CD4-positive, alpha-beta T cell treated with Interferon alpha-2 for 1 hour (primary cell): ENCODE measurements around the gene TIPRL.
"Not testable (repeated sequence)": the region's sequence is repeated elsewhere in the genome, so short reads cannot be mapped to it uniquely, and the experiment has no call there.

Source experiments
- DNase-seq, 2 donors: peaks; one replicate each; pipeline ENCODE4 v3.0.0-alpha.2; 2020 to 2022

Gene TIPRL

DNA sequence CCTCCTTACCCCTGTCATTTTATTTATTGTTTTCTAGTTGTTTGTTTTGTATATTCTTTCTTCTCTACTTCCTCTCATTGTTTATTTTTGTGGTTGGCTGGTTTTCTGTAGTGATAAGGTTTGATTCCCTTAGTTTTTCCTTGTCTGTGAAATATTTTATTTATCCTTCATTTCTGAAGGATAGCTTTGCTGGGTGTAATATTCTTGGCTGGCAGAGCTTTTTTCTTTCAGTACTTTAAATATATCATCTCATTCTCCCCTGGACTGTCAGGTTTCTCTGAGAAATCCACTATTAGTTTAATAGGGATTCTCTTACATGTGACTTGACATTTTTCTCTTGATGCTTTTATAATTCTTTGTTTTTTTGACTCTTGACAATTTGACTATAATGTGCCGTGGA lies 18.8 kb upstream of the TIPRL start:
- no peak for DNase-seq

DNA sequence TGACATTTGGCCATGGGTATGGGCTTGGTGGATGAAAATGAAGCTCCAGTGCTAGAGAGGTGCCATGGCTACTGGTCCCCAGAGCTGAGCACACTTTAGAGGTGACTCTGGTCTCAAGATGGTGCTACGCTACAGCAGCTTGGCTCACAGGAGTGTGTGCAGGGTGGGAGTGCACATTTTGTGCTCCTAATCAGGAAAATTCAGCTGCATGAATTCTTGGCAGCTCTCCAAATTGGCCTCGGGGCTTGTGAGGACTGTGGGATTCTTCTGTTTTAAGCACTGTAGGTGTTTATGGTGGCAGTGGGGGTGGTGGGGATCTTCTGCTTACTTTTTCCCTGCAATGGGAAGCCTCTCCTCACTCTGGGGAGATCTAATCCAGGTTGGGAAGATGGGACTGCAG lies 17.3 kb upstream of the TIPRL start:
- DNase-seq = no peak

DNA sequence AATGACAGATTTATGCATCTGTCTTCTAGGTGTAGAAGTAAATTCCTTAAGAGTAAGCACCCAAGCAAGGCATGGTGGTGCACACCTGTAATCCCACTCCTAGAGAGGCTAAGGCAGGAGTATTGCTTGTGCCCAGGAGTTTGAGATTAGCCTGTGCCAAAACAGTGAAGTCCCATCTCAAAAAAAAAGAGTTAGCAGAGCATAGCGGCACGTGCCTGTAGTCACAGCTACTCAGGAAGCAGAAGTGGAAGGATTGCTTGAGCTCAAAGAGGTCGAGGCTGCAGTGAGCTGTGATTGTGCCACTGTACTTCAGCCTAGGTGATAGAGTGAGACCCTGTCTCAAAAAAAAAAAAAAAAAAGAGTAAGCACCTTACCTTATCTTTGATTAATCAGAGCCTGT lies 15.1 kb upstream of the TIPRL start:
- DNase-seq = no peak

DNA sequence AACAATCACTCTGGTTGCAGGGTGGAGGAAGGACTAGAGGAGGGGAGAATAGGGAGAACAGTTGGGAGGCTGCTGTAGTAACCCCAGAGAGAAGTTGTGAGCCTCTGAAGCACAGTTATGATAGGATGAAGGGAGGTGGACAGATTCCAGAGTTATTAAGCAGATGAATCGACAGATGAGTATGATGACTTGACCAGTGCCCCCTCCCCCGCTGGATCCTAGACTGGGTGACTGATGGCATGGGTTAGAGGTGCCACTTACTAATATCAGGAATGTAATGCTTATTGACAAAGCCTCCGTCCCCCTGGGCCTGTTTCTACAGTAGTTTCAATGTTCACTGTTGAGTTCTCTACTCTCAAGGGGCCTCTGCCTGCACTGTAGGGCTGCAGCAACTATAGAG lies 14.0 kb upstream of the TIPRL start:
- DNase-seq = no peak

DNA sequence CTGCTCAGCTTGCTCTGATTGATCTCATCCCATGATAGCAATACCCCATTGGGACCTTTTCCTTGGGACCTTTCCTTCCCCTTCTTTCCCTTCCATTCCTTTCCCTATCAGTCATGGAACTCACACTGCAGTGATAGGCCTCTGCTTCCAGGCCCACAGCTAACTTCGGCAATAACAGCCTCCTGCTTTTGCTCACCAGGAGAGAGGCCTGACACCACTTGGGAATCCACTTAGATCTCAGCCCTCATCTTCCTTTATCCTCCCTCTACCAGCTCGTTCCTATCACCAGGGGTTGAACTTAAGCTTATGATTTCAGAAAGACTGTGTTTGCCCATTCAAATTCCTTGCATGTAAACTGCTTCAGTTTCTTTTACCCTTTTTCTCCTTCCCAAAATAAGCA lies 11.0 kb upstream of the TIPRL start:
- no peak for DNase-seq

DNA sequence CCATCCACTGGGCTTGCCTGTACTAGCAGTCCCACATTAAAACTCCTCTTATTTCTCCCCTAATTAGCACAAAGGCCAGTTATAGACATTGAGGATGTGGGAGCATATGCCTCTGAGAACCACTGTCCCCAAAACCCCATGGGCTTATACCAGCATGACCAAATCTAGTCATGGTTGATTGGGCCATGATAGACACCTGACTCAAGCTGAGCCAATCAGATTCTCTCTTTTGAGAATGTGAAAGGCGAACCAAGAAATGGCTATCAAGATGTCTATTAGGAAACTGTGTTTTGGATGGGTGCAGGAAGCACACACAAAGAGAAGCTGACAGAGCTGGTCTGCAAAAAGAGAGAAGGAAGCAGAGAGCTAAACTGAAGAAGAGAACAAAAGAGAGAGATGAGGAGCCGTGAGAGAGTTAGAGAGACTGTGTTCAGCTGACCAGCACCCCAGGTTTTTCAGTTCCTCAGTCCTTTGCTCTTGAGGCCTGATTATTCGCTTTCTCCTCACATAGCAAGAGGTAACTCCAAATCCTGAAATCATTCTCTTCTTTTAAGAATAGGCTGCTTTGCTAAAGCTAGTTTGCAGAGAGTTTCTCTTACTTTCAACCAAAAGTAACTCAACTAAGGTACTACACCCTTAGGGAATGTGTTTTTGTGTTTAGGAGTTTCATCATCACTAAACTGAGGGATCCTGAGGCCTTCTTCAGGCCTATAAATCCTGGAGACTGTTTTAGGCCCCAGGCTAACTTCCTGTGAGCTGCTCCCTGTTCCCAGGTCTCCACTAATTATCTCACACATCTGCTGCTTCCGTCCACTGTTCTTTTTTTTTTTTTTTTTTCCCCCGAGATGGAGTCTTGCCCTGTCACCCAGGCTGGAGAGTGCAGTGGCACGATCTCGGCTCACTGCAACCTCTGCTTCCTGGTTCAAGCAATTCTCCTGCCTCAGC lies 7.9 kb upstream of the TIPRL start:
- DNase-seq = no peak

DNA sequence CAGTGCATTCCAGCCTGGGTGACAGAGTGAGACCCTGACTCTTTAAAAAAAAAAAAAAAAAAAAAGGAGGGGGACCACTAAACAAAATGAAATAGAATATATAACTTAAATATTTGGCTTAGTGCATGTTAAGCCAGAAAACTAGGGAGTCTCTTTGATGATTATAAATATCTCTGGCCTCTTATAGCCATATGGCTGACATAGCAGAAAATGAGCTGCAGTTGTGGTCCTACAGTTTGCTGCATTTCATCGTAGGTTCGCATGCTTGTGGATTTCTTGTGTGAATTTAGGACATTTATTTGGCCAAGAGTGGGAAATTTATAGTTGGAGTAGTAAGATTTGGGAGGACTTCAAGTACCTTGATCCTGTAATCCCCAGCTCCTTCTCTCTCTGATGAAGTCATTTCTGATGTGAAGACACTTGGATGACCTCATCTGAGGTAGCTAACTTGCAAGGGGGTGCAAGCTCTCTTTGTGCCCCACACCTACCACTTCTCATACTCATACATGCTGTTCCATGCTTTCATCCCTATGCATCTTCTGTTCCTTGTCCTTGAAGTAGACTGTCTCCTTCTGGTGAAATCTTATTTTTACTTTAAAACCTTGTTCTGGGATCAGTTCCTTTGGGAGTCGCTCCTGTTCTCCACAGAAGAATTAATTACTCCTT lies 6.4 kb upstream of the TIPRL start:
- no peak for DNase-seq

DNA sequence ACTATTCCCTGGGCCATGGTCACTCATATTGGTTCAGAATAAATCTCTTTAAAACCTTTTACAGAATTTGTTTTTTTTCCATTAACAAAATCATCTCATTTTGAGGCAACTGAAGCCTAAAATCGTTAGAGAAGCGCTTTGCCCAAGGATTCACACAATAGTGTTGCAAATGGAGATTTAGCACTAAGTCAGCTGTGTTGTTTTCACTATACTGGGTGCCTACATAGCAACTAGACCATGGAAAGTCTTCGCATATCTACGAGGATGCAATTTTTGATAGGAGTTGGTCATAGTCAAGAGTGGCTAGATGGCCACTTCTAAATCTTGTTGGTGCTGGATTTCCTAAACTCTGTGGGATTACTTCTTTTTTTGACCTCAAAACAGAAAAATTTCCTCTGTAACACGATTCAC lies 530 bp upstream of the TIPRL start:
- DNase-seq = no peak

DNA sequence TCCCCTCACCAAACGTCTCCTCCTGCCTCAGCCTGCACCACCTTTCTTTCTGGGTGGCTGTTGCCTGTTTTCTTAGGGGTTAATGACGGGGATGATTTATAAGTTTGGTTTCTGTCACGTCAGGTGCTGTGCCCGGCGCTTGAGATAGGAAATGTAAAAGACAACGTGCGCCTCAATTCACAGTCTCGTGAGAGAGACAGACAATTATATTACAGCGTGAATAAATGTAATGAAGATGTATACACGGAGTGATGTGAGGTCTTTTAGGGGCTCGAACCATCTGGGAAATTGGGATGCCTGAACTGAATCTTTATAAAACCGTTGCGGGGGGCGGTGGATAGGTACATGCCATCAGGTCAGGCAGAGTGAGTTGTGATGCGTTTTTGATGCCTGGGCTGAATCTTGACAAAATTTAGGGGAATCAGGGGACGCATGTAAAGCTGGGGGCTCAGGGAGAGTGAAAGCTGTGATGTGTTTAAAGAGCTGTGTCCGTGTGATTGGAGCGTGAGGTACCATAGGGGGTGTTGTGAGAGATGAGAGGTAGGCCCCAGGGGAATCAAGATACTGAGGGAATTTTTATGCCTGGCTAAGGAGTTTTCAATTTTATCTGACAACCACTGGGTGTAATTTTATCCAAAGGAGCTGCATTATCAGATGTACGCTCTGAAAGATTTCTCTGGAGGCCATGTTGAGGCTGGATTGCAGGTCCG lies 831 bp downstream of the TIPRL start:
- DNase-seq = no peak

DNA sequence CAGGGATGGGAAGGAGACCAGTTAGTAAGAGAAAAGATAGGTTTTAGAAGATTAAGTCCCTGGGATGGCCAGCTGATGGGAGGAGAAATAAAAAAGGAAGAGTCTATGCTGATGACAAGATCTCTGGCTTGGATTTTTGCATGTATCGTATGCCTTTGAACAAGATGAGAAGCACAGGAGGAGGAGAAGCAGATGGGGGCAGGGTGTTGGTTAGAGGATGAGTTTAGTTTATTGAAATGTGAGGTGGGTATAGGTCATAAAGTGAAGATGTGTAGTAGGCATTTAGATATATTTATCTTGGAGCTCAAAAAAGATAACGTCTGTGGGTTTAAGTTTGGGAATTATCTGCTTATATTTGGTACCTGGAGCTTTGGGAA lies 1.4 kb downstream of the TIPRL start:
- no peak for DNase-seq

DNA sequence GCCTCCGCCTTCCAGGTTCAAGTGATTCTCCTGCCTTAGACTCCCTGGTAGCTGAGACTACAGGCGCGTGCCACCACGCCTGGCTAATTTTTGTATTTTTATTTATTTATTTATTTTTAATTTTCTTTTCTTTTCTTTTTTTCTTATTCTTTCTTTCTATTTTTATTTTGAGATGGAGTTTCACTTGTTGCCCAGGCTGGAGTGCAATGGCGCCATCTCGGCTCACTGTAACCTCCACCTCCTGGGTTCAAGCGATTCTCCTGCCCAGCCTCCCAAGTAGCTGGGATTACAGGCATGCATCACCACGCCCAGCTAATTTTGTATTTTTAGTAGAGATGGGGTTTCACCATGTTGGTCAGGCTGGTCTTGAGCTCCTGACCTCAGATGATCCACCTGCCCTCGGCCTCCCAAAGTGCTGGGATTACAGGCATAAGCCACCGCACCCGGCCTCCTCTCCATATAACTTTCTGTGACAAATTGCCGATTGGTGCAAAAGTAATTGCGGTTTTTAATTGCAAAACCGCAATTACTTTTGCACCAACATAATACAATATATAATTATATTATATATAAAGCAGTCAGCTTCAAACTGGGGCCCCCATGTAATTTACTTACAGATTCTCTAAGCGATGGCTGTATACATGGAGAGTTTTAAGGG lies 2.4 kb downstream of the TIPRL start:
- DNase-seq = not testable (repeated sequence)

DNA sequence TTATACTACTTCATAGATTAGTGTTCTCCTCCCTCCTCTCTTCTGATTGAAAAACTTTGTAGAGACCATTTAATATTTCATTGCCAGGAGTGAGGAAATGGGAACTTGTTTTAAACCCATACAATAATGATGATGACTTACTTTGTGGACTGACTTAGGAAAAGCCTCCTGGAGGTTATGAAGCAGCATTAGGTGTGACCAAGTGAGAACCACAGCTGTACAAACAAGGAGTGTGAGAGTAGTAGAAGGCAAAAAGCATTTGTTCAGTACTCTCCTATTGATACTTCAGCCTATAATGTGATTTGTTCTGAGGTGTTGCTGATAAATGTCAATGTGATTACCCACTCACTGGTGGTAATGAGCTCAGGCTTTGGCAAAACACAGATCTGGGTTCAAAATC lies 8.4 kb downstream of the TIPRL start:
- DNase-seq = no peak

DNA sequence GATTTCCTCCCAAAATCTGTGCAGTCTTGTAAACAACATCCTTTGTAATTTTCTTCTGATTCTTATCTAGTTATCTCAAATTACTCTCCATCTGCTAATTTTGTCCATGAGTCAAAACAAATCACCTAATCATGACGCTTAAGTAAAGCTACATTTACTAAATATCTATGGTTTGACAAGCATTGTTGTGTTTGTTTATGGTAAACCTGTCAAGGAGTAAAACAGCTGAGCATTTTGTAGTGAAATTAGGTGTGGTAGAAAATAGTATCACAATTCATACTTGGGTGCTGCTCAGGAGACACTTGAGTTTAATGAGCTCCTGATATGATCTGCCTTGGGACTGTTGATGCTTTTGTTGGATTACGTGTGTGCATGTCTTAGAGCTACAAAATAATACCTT lies 11.6 kb downstream of the TIPRL start:
- DNase-seq = no peak

DNA sequence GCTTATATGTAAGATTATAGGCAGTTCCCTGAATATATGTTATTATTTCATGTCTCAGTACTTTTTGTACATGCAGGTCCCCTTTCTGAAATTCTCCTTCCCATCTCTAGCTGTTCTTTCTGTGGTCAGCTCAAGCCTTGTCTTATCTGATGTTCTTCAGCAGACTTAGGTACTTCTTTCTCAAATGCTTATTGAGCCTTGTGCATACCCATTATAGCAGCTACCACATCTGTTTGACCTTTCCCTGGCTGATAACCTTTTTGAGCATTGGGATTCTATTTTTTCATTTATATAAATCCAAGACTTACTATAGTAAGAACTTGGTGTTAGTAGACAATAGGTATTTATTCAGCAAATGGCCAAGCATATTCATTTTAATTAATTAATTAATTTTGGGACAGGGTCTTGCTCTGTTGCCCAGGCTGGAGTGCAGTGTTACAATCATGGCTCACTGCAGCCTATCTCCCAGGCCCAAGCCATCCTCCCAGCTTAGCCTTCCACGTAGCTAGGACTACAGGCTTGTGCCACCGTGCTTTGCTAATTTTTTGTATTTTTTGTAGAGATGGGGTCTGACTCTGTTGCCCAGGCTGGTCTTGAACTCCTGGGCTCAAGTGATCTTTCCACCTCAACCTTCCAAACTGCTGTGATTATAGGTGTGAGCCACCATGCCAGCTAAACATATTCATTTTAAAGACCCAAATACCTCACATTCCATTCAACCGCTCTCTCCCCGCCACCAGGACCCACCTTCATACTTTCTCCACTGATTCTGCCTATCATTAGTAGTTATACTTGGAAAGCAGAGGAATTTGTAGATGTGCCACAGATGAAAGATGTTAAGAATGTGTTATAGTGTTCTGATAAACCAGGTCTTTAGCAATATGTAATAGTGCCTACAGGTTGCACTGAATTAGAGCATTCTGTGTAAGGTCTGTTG lies 16.7 kb downstream of the TIPRL start:
- DNase-seq = no peak

DNA sequence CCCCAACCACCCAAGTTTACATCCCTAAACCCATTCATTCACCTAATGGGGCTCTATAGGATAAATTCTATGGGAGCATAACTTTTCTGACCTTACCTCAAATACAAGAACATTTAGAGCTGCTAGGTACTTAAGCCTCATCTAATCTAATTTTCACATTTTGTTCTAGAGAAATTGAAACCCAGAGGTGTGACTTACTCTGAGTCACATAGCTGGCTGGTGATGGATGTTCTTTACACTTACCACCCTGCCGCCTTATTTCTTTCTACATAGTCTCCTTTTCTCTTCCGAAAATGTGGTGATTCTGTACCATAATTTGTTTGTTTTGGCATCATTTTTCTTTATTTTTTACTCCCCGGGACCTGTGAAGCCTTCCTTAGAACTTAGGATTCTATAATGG lies 20.3 kb downstream of the TIPRL start:
- DNase-seq = no peak

DNA sequence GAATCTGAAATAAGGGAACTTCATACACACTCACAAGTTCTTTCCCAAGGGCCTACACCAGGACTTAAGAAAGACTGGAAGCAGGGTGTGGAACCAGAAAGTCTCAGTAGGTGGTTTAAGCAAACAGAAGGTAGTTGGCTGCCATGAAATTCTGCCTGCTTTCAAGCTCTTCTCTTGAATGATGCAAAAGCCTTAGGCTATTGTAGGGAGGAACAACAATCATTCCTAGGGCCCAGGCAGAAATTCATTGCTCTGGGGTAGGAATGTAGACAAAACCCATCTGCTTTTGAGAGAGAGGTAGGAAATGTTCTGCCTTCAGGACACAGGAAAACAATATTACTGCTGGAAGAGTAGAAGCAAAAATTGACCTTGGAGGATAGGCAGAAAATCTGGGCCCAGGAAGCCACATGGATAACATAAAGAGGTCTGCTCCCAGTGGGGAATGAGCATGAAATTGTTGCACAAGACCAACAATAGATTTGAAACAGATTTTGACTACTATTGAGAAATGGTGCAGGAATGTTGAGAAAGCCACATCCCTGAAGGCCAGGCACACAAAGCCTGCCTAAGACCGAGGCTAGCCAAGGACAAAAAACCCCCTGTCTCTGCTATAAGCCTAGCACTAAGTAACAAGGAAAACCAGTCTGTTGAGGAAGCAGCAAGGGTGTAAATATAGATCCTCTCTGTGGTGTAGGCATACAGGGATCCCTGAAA lies 24.3 kb downstream of the TIPRL start:
- no peak for DNase-seq

DNA sequence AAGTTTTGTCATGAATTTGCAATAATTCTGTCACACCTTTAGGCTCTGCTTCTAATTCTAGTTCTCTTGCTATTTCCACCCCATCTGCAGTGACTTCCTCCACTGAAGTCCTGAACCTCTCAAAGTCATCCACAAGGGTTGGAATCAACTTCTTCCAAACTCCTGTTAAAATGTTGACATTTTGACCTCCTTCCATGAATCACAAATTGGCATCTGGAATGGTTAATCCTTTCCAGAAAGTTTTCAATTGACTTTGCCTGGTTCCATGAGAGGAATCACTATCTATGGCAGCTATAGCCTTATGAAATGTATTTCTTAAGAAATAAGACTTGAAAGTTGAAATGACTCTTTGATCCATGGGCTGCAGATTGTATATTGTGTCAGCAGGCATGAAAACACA lies 27.3 kb downstream of the TIPRL start:
- DNase-seq = no peak

DNA sequence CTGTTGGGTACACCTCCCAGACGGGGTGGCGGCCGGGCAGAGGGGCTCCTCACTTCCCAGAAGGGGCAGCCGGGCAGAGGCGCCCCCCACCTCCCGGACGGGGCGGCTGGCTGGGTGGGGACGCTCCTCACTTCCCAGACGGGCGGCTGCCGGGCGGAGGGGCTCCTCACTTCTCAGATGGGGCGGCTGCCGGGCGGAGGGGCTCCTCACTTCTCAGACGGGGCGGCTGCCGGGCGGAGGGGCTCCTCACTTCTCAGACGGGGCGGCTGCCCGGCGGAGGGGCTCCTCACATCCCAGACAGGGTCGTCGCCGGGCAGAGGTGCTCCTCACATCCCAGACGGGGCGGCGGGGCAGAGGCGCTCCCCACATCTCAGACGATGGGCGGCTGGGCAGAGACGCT lies 28.9 kb downstream of the TIPRL start:
- DNase-seq = not testable (repeated sequence)

DNA sequence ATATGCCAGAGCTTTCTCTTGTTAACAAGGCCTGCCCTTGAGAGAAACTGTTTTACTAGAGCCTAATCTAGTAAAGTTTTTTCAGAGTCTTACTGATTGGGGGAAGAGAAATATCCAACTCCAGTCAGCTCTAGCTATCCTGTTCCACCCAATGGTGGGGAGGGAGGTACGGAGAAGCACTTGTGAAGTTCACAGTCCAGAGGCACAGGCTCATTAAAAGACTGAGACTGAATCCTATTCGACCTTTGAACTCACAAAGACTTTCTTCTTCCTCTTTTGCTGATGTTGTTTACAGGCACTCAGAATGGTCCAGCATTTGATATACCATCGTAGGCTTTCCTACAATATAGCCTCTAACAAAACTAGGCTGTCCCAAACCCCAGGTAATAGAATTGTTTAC lies 31.6 kb downstream of the TIPRL start:
- no peak for DNase-seq

DNA sequence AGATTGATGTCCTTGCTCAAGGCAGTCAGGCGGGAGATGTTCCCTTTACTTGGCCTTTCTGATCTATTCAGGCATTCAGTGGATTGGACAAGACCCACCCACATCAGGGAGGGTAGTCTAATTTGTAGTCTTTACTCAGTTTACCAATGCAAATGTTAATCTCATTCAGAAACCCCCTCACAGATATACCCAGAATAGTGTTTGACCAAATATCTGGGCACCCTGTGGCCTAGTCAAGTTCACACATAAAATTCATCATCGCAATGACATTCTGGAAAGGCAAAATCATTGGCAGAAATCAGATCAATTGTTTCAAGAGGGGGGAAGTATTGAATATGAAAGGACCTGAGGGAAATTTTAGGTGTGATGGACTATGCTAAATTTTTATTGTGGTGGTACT lies 34.6 kb downstream of the TIPRL start:
- DNase-seq = no peak

DNA sequence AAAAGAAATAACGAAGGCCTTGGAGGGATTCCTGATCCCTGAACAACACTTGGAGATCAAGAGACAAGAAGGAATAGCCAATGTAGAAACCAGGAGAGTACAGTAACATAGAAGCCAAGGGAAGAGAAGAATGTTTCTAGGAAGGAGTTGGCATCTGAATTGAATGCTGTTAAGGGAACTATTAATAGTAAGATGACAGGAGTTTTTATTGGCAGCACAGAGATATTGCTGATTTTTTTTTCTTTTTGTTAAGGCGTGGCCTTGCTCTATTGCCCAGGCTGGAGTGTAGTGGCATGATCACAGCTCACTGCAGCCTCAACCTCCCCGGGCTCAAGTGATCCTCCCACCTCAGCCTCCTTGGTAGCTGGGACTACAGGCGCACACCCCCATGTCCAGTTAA lies 37.4 kb downstream of the TIPRL start:
- DNase-seq = no peak

DNA sequence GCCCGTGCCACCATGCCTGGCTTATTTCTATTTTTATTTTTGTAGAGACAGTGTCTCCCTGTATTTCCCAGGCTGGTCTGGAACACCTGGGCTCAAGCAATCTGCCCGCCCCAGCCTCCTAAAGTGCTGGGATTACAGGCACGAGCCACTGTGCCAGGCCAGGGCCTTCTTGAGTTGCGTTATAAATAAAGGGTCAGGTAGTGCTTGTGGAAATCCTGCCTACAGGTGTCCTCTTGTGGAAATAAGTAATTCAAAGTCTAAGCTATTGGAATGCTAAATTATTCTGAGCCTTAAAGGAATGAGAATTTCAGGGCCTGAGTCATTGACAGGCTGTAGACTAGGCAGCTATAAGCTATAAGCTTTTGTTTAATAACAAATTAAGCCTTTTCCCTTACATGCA lies 38.9 kb downstream of the TIPRL start:
- DNase-seq = no peak
